GM12874 (cell line): ENCODE results near the gene FOXN1.

Experiments used
- TF ChIP-seq, protein P1 (sequence below): IDR thresholded peaks from 2 replicates; pipeline ENCODE4 v1.5.1; 2011; ENCODE audit warnings: low read depth, mild to moderate bottlenecking, control low read depth, low read length, moderate library complexity; ENCODE audit not compliant: insufficient read depth

The FOXN1 gene

GRCh38 chr17:28572259-28573039 lies 66.3 kb downstream of the FOXN1 start:
- TF ChIP-seq, protein P1, sequence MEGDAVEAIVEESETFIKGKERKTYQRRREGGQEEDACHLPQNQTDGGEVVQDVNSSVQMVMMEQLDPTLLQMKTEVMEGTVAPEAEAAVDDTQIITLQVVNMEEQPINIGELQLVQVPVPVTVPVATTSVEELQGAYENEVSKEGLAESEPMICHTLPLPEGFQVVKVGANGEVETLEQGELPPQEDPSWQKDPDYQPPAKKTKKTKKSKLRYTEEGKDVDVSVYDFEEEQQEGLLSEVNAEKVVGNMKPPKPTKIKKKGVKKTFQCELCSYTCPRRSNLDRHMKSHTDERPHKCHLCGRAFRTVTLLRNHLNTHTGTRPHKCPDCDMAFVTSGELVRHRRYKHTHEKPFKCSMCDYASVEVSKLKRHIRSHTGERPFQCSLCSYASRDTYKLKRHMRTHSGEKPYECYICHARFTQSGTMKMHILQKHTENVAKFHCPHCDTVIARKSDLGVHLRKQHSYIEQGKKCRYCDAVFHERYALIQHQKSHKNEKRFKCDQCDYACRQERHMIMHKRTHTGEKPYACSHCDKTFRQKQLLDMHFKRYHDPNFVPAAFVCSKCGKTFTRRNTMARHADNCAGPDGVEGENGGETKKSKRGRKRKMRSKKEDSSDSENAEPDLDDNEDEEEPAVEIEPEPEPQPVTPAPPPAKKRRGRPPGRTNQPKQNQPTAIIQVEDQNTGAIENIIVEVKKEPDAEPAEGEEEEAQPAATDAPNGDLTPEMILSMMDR: no peak

- TF ChIP-seq, protein P1: no peak
Measured at GRCh38 chr17:28573040-28573380, 66.9 kb downstream of the FOXN1 start.

- TF ChIP-seq, protein P1: no peak
Measured at GRCh38 chr17:28573521-28573920, 67.4 kb downstream of the FOXN1 start.

DNA sequence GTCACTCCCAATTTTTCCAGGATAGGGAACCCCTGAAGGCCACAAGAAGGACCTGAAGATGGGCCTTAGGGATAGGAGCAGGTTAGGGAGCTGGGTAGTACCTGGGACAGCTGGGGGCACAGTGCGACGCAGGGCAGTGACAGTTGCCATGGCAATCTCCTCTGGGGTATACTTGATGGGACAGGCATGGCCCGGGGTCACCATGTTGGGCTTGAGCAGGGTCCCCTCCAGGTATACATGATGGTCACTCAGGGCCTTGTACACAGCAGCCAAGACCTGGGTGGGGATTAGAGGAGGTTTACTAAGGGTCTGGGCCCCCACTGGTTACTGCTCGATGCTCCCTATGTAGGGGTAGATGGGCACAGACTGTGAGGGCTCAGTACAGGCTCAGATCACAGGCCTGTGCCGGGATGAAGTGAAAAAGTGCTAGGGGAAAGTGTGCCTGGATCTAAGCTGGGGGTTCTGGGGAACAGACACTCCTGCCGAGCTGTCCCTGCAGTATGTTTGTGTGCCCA lies 67.9 kb downstream of the FOXN1 start:
- TF ChIP-seq, protein P1: no peak

- TF ChIP-seq, protein P1: peak; percentile 15; the same call in 1 of the 2 replicates
Measured at GRCh38 chr17:28574526-28574925, 68.4 kb downstream of the FOXN1 start.

DNA sequence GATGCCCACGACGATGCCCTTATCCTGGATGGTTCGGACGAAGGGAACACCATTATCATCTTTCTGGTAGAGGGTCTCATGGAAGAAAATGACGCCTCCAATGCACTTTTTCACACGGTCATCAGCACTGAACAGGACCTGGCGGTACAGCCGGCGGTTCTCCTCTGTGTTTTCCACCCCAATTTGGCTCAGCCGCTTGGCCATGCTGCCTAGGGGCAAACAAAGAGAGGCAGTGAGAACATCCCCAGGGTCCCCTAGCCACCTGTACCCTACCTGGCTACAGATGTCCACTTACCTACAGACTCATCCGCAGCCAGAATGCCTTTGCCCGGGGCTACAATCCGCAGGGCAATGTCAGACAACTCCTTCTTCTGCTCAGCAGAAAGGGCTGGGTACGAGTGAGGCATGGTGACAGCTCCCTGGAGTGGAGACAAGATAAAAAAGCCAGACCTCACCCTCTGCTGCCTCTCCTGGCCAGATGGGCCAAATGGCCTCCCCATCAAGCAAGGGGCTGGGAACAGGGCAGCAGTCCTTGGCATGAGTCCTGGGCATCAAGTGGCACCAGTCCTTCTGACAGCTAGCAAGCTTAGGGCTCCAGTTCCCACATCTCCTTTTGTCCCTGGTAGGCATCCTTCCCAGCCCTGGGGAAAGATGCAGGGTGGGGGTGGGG lies 69.1 kb downstream of the FOXN1 start:
- TF ChIP-seq, protein P1: peak; percentile 33; the same call in 1 of the 2 replicates

DNA sequence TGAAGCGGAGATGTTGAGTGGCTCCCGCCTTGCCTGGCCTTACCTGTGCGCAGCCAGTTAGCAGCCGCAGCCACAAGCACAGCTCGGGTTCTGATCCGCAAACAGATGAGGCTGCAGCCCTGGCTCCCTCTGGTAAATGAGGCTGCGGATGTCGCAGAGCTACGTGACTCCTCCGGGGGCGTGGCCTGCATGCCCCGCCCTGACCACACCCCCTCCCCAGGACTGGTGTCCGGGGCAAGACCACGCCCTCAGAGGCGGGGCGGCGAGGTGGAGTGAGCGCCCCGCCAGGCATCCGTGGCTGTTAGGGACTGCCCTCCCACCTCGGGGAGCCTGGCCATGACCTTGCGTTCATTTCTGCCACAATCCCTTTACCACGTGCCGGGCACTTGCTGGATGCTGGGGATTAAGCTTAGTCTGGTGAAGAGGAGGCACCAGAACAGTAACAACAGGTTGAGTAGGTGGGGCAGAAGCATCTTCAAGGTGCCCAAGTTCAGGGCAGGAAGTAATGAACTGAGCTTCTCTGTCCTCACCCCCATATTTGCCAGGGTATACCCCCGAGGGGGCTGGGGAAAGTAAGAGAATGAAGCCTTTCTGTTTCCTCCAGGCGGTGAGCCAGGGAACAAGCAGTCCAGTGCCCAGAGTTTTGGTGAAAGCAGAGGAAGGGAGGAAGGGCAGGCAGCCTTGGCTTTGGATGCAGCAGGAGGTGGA lies 70.8 kb downstream of the FOXN1 start, which contains the start of gene ALDOC:
TSS of gene ALDOC (minus strand) at position 138 of the 708 bp plus-strand sequence. CDS start 1,363 bp downstream, outside the sequence.
- TF ChIP-seq, protein P1: no peak
